ENCODE results near the gene CAD. TPM values are rescaled to one million over a fixed set of nuclear protein-coding genes. Genes with fewer than 3 reads are reported as not detected.

Gene CAD
- total RNA-seq, 1 experiment from 2014 or later: 130 TPM

DNA sequence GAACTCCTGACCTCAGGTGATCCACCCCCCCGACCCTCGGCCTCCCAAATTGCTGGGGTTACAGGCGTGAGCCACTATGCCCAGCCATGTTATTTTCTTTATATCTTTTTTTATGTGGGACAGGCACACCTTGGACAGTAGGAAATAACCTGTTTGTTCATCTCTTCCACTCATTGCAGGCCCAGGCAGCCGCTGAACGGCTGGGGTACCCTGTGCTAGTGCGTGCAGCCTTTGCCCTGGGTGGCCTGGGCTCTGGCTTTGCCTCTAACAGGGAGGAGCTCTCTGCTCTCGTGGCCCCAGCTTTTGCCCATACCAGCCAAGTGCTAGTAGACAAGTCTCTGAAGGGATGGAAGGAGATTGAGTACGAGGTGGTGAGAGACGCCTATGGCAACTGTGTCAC is 8.4 kb downstream of the CAD start:
- Mint-ChIP-seq H3K4me1 (no peaks in the 10 kb centered on the region), H3K9me3 (no peaks in the 10 kb centered on the region), H3K4me3 (no peak overlapping the region), H3K27me3 (ENCODE audit: low read depth) (no peaks in the 10 kb centered on the region), H3K27ac (no peak overlapping the region), H3K36me3 (ENCODE audit: insufficient read depth in 1 of 3, low read depth in 3 of 3) (peaks cover 64 to 93% (median 87%) of the 10 kb centered on the region in 3 experiments)
- Histone ChIP-seq H3K79me1 (ENCODE audit: insufficient read depth, low read depth, low read length, poor library complexity, severe bottlenecking) (no peaks in the 10 kb centered on the region), H4K8ac (replicated peaks; ENCODE audit: insufficient read length, low read depth, low read length) (no peak overlapping the region), H3K4ac (ENCODE audit: low read depth, low read length) (no peak overlapping the region), H2AFZ (ENCODE audit: low read length) (no peak overlapping the region), H3K9me3 (ENCODE audit: control insufficient read depth, low read depth, low read length) (no peaks in the 10 kb centered on the region), H2BK15ac (ENCODE audit: low read depth, low read length) (no peak overlapping the region), H2BK120ac (ENCODE audit: low read depth, low read length, poor library complexity, severe bottlenecking) (no peak overlapping the region), H3K4me1 (ENCODE audit: insufficient read depth, low read length) (no peaks in the 10 kb centered on the region), H2BK5ac (ENCODE audit: insufficient read length, low read length) (no peak overlapping the region), H4K91ac (ENCODE audit: insufficient read length, low read depth, low read length) (no peak overlapping the region), H3T11ph (ENCODE audit: low read length) (no peak overlapping the region), H3K14ac (ENCODE audit: insufficient read depth, low read length) (no peak overlapping the region), H3K18ac (ENCODE audit: insufficient read length, low read depth, low read length) (no peak overlapping the region), H3K4me2 (ENCODE audit: insufficient read depth, insufficient read length, low read length) (no peak overlapping the region), H4K20me1 (ENCODE audit: control insufficient read depth, insufficient read depth, insufficient read length) (no peaks in the 10 kb centered on the region), H2BK20ac (ENCODE audit: low read depth, low read length, poor library complexity, severe bottlenecking) (no peak overlapping the region), H3K9ac (ENCODE audit: extremely low read depth, insufficient read length, low read length) (no peak overlapping the region), H3K27me3 (ENCODE audit: insufficient read depth, low read length) (no peaks in the 10 kb centered on the region), H2BK12ac (ENCODE audit: insufficient read length, low read depth, low read length) (no peak overlapping the region), H4K5ac (ENCODE audit: insufficient read length, low read depth, low read length) (no peak overlapping the region), H3K23me2 (ENCODE audit: insufficient read length, low read depth, low read length, poor library complexity, severe bottlenecking) (no peaks in the 10 kb centered on the region), H3K27ac (ENCODE audit: insufficient read length, low read depth, low read length) (no peak overlapping the region), H3K79me2 (ENCODE audit: insufficient read depth, low read length) (0 out of 2 replicates have a peak, but pooled peaks cover 2% of the 10 kb centered on the region), H3K23ac (ENCODE audit: insufficient read length, low read depth, low read length) (no peak overlapping the region), H2AK5ac (ENCODE audit: insufficient read length, low read length) (no peak overlapping the region), H3K56ac (ENCODE audit: insufficient read length, low read depth, low read length) (no peak overlapping the region)
- TF ChIP-seq, protein P1, sequence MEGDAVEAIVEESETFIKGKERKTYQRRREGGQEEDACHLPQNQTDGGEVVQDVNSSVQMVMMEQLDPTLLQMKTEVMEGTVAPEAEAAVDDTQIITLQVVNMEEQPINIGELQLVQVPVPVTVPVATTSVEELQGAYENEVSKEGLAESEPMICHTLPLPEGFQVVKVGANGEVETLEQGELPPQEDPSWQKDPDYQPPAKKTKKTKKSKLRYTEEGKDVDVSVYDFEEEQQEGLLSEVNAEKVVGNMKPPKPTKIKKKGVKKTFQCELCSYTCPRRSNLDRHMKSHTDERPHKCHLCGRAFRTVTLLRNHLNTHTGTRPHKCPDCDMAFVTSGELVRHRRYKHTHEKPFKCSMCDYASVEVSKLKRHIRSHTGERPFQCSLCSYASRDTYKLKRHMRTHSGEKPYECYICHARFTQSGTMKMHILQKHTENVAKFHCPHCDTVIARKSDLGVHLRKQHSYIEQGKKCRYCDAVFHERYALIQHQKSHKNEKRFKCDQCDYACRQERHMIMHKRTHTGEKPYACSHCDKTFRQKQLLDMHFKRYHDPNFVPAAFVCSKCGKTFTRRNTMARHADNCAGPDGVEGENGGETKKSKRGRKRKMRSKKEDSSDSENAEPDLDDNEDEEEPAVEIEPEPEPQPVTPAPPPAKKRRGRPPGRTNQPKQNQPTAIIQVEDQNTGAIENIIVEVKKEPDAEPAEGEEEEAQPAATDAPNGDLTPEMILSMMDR (conservative IDR thresholded peaks at IDR 0.05): no peak
- WGBS (ENCODE audit: extremely low coverage, insufficient read length, low lambda C conversion rate): no CpG with 5 or more reads among the region's 9 CpGs
- DNase-seq: no peak

All from H9 (cell line).